Measurements from ENCODE around the gene CACNB2. TPM values are rescaled to one million over a fixed set of nuclear protein-coding genes. Genes with fewer than 3 reads are reported as not detected.
A peak's percentile ranks its signal among the peaks of the same experiment; 100 is the strongest.

The CACNB2 gene
- total and polyA plus RNA-seq, 4 donors: 0.38 to 3.1 (median 0.83) TPM

DNA sequence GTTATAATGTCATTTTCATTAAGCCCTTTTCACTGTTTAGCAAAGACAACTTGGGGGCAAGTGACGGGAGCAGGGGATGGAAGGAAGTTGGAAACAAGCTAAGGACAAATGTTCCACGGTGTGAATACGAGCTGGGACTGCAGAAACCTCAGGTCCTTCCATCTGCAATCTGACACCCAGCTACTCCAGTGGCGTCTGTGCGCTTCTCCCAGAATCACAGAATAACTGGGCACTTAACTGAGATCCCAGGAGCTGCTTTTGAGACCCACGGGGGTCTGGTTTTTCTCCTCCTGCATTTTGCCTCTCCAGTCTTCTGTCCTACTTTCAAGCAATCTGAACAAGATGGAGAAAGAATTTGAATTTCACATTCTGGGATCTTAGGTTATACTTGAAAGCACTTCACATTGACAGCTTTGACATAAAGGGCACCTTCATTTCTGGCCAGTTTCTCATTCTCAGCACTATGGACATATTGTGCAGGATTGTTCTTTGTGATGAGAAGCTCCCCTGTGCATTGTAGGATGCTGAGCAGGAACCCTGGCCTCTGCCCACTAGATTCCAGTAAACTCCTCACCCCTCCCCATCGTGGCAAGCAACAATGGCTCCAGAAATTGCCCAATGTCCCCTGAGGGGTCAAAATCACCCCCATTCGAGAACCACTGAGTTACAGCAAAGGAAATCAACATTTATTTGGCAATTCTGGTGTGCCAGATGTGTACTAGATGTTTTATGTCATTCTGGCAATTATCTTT lies 194.1 kb downstream of the CACNB2 start:
- peaks cover 3 to 29% (median 19%) of the 10 kb centered on the region in 4 donors for H3K4me1 ChIP-seq (ENCODE audit: control insufficient read depth in 4 of 4, insufficient read depth in 4 of 4, low read length in 3 of 4)
- WGBS: 50% methylated on average over 8 of the region's 8 CpGs
- H3K9ac ChIP-seq (ENCODE audit: low read depth in 1 of 2, low read length in 2 of 2): peak overlapping the region in 1 of 2 donors; percentile 7
- no peaks in the 10 kb centered on the region for H3K27me3 ChIP-seq (ENCODE audit: control insufficient read depth in 4 of 4, insufficient read depth in 4 of 4, low read length in 3 of 4)
- H3K27ac ChIP-seq (ENCODE audit: low read depth in 1 of 2, low read length in 2 of 2): peak overlapping the region; percentile 18 to 38
- peak overlapping the region; percentile 4 to 56 (median 17) for H3K4me3 ChIP-seq (ENCODE audit: low read depth in 1 of 3, low read length in 3 of 3)
- no peaks in the 10 kb centered on the region for H3K36me3 ChIP-seq (ENCODE audit: control insufficient read depth in 4 of 4, insufficient read depth in 3 of 4, low read depth in 1 of 4, low read length in 3 of 4)
- DNase-seq (ENCODE audit: low spot score): no peak
- no peaks in the 10 kb centered on the region for H3K9me3 ChIP-seq (ENCODE audit: control insufficient read depth in 4 of 4, low read length in 3 of 4)
- TF ChIP-seq FOXA2 (IDR thresholded peaks at IDR 0.05): no peak
- no peak for TF ChIP-seq FOXA1 (IDR thresholded peaks at IDR 0.05)
- TF ChIP-seq, protein P1, sequence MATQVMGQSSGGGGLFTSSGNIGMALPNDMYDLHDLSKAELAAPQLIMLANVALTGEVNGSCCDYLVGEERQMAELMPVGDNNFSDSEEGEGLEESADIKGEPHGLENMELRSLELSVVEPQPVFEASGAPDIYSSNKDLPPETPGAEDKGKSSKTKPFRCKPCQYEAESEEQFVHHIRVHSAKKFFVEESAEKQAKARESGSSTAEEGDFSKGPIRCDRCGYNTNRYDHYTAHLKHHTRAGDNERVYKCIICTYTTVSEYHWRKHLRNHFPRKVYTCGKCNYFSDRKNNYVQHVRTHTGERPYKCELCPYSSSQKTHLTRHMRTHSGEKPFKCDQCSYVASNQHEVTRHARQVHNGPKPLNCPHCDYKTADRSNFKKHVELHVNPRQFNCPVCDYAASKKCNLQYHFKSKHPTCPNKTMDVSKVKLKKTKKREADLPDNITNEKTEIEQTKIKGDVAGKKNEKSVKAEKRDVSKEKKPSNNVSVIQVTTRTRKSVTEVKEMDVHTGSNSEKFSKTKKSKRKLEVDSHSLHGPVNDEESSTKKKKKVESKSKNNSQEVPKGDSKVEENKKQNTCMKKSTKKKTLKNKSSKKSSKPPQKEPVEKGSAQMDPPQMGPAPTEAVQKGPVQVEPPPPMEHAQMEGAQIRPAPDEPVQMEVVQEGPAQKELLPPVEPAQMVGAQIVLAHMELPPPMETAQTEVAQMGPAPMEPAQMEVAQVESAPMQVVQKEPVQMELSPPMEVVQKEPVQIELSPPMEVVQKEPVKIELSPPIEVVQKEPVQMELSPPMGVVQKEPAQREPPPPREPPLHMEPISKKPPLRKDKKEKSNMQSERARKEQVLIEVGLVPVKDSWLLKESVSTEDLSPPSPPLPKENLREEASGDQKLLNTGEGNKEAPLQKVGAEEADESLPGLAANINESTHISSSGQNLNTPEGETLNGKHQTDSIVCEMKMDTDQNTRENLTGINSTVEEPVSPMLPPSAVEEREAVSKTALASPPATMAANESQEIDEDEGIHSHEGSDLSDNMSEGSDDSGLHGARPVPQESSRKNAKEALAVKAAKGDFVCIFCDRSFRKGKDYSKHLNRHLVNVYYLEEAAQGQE (IDR thresholded peaks at IDR 0.05): no peak
- TF ChIP-seq YY1 (IDR thresholded peaks at IDR 0.05): no peak
- no peak for TF ChIP-seq ATF3 (IDR thresholded peaks at IDR 0.05)

DNA sequence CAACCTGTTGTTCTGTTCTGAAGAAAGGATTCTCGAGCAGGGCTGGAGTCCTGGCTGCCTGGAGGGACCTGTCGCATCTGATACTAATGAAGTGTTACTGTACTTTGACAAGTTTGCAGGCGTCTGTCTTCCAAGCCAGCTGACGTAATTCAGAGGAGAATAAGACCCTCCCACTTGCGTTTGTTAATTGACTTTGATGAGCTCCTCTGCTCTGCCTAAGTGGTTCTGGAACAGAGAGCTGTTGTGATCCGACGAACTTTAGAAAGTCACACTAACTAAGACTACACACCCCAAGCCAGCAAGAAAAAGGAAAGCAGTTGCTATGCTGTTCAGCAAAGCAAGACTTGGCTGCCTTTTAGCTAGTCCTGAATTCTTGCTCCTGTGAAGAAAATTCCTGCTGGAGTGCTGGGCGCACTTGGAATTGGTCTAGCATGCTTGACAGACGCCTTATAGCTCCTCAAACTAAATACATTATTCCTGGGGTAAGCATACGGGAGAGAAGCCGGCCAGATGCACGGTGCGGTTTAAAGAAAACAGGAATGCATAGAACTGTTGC lies 200.3 kb downstream of the CACNB2 start:
- no peak for DNase-seq (ENCODE audit: low spot score)
- WGBS: 64% methylated on average over 13 of the region's 13 CpGs
- Histone ChIP-seq H3K36me3 (ENCODE audit: control insufficient read depth in 4 of 4, insufficient read depth in 3 of 4, low read depth in 1 of 4, low read length in 3 of 4) (no peaks in the 10 kb centered on the region), H3K9me3 (ENCODE audit: control insufficient read depth in 4 of 4, low read length in 3 of 4) (no peaks in the 10 kb centered on the region), H3K4me1 (ENCODE audit: control insufficient read depth in 4 of 4, insufficient read depth in 4 of 4, low read length in 3 of 4) (peaks cover 0 to 3% (median 1%) of the 10 kb centered on the region in 4 donors), H3K9ac (ENCODE audit: low read depth in 1 of 2, low read length in 2 of 2) (peak overlapping the region in 1 of 2 donors; percentile 49), H3K4me3 (ENCODE audit: low read depth in 1 of 3, low read length in 3 of 3) (peak overlapping the region in 2 of 3 donors; percentile 27 to 38), H3K27me3 (ENCODE audit: control insufficient read depth in 4 of 4, insufficient read depth in 4 of 4, low read length in 3 of 4) (no peaks in the 10 kb centered on the region), H3K27ac (ENCODE audit: low read depth in 1 of 2, low read length in 2 of 2) (no peak overlapping the region)
- TF ChIP-seq ATF3 (IDR thresholded peaks at IDR 0.05) (no peak), MAX (IDR thresholded peaks at IDR 0.05) (no peak), HNF4A (conservative IDR thresholded peaks at IDR 0.05) (no peak), ZBTB33 (IDR thresholded peaks at IDR 0.05) (no peak), TAF1 (conservative IDR thresholded peaks at IDR 0.05) (no peak), CTCF (IDR thresholded peaks at IDR 0.05; ENCODE audit: low read depth, low read length, missing input control) (no peak), GABPA (IDR thresholded peaks at IDR 0.05 in 1 of 2, conservative IDR thresholded peaks at IDR 0.05 in 1 of 2) (no peak), RAD21 (IDR thresholded peaks at IDR 0.05) (no peak), SP1 (IDR thresholded peaks at IDR 0.05) (no peak), RXRA (IDR thresholded peaks at IDR 0.05) (no peak), FOXA1 (IDR thresholded peaks at IDR 0.05) (no peak), EGR1 (IDR thresholded peaks at IDR 0.05; ENCODE audit: low read depth in 2 of 2) (no peak)

Data from liver (tissue), 9 donors.